Activated CD4-positive, CD25-positive, alpha-beta regulatory T cell (primary cell): Measurements from ENCODE around the gene RC3H2.

ENCODE experiments used
- DNase-seq, 4 experiments: peaks; one replicate each; lab custom pipeline; 2025; lab: John Stamatoyannopoulos, UW

Gene RC3H2

DNA sequence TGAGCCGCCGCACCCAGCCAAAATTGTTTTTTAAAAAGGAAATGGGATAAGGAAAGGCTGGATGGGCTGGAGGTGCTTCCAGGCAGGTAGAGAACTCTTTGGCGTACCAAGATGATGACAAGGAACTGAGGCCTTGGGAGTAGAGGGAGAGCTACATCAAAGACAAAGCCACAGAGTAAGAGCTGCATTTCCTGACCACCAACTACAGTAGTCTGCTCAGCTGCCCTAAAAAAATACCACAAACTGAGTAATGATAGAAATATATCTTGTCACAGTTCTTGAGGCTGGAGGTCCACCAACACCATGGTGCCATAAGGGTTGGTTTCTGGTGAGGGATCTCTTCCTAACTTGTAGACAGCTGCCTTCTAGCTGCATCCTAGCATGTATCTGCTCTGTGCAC, 97.0 kb downstream of the RC3H2 start:
- DNase-seq = no peak

GRCh38 chr9:122807271-122807900, 97.8 kb downstream of the RC3H2 start:
- no peak for DNase-seq

DNA sequence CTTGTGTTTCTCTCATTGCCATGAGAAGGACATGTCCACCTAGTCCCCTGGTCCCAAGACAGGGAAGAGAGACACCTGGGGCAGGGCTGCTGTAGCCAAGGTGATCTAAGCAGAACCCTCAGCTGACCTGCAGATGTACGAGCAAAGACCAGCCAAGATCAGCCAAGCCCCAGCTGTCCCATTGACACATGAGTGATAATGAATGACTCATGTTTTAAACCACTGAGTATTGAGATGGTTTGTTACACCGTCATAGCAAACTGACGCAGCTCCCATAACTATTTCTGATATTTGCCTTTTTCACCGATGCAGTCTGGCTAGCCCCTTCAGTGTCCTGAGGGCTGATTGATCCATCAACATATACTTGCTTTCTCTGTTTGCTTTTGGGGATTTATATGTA, 98.5 kb downstream of the RC3H2 start:
- no peak for DNase-seq

- DNase-seq = no peak
These were observed 104.8 kb downstream of the RC3H2 start, which contains the start of gene OR1K1 for GRCh38 chr9:122800066-122801060. OR1K1 (plus strand) TSS chr9:122800123; CDS start chr9:122800123, 0 bp downstream.

GRCh38 chr9:122797316-122798063, 107.7 kb downstream of the RC3H2 start:
- no peak for DNase-seq
